H9 (cell line): ENCODE data around the gene P3R3URF. TPM values are rescaled to one million over a fixed set of nuclear protein-coding genes. Genes with fewer than 3 reads are reported as not detected.

Source experiments
- DNase-seq: peaks from one replicate; pipeline ENCODE4 v3.0.0-alpha.2; 2017
- H2AFZ ChIP-seq: one replicate; pipeline ENCODE4 v1.6.1; 2013; ENCODE audit warnings: mild to moderate bottlenecking, low read length, control low read depth, moderate library complexity
- H2AK5ac ChIP-seq: 2 replicates; pipeline ENCODE4 v1.6.1; 2013; ENCODE audit warnings: low read length, control low read depth, mixed read lengths; ENCODE audit not compliant: insufficient read length
- H2BK120ac ChIP-seq: one replicate; pipeline ENCODE4 v1.6.1; 2013; ENCODE audit warnings: low read depth, mild to moderate bottlenecking, low read length, control low read depth, inconsistent platforms; ENCODE audit not compliant: poor library complexity, severe bottlenecking
- H2BK12ac ChIP-seq: 2 replicates; pipeline ENCODE4 v1.6.1; 2013; ENCODE audit warnings: low read length, control low read depth, mixed read lengths, low read depth; ENCODE audit not compliant: insufficient read length
- H2BK15ac ChIP-seq: 2 replicates; pipeline ENCODE4 v1.6.1; 2013; ENCODE audit warnings: low read depth, low read length, control low read depth
- H2BK20ac ChIP-seq: one replicate; pipeline ENCODE4 v1.6.1; 2013; ENCODE audit warnings: low read depth, mild to moderate bottlenecking, low read length, control low read depth, inconsistent platforms; ENCODE audit not compliant: poor library complexity, severe bottlenecking
- H2BK5ac ChIP-seq: 2 replicates; pipeline ENCODE4 v1.6.1; 2013; ENCODE audit warnings: low read length, control low read depth, mixed read lengths; ENCODE audit not compliant: insufficient read length
- H3K14ac ChIP-seq: 2 replicates; pipeline ENCODE4 v1.6.1; 2013; ENCODE audit warnings: low read length, control low read depth; ENCODE audit not compliant: insufficient read depth
- H3K18ac ChIP-seq: 2 replicates; pipeline ENCODE4 v1.6.1; 2013; ENCODE audit warnings: low read depth, mild to moderate bottlenecking, mixed read lengths, low read length, control low read depth; ENCODE audit not compliant: insufficient read length
- H3K23ac ChIP-seq: 2 replicates; pipeline ENCODE4 v1.6.1; 2013; ENCODE audit warnings: low read length, control low read depth, mixed read lengths, low read depth; ENCODE audit not compliant: insufficient read length
- H3K23me2 ChIP-seq: 2 replicates; pipeline ENCODE4 v1.6.1; 2013; ENCODE audit warnings: low read depth, mild to moderate bottlenecking, mixed read lengths, low read length, control low read depth; ENCODE audit not compliant: insufficient read length, poor library complexity, severe bottlenecking
- H3K27ac ChIP-seq: 2 replicates; pipeline ENCODE4 v1.5.1; 2013; ENCODE audit warnings: low read length, control low read depth, mixed read lengths, low read depth; ENCODE audit not compliant: insufficient read length
- H3K27me3 ChIP-seq: 2 replicates; pipeline ENCODE4 v1.6.1; 2013; ENCODE audit warnings: low read length, control low read depth, inconsistent platforms; ENCODE audit not compliant: insufficient read depth
- H3K4ac ChIP-seq: 2 replicates; pipeline ENCODE4 v1.6.1; 2013; ENCODE audit warnings: low read depth, mild to moderate bottlenecking, control low read depth, inconsistent platforms, low read length, moderate library complexity
- H3K4me1 ChIP-seq: 2 replicates; pipeline ENCODE4 v1.6.1; 2013; ENCODE audit warnings: low read length, control low read depth, inconsistent platforms; ENCODE audit not compliant: insufficient read depth
- H3K4me2 ChIP-seq: 2 replicates; pipeline ENCODE4 v1.6.1; 2013; ENCODE audit warnings: low read length, control low read depth, mixed read lengths; ENCODE audit not compliant: insufficient read length, insufficient read depth
- H3K56ac ChIP-seq: 2 replicates; pipeline ENCODE4 v1.6.1; 2013; ENCODE audit warnings: low read depth, mild to moderate bottlenecking, mixed read lengths, low read length, control low read depth; ENCODE audit not compliant: insufficient read length
- H3K79me1 ChIP-seq: 2 replicates; pipeline ENCODE4 v1.6.1; 2013; ENCODE audit warnings: low read depth, mild to moderate bottlenecking, moderate library complexity, low read length, control low read depth, inconsistent platforms; ENCODE audit not compliant: insufficient read depth, poor library complexity, severe bottlenecking
- H3K79me2 ChIP-seq: 2 replicates; pipeline ENCODE4 v1.6.1; 2013; ENCODE audit warnings: low read length, control low read depth, inconsistent platforms; ENCODE audit not compliant: insufficient read depth
- H3K9ac ChIP-seq: 2 replicates; pipeline ENCODE4 v1.6.1; 2013; ENCODE audit warnings: low read length, control low read depth, mixed read lengths; ENCODE audit not compliant: insufficient read length; ENCODE audit errors: extremely low read depth
- H3K9me3 ChIP-seq: one replicate; pipeline ENCODE4 v1.6.1; 2013; ENCODE audit warnings: low read depth, low read length, inconsistent platforms; ENCODE audit not compliant: control insufficient read depth
- H3T11ph ChIP-seq: one replicate; pipeline ENCODE4 v1.6.1; 2013; ENCODE audit warnings: mild to moderate bottlenecking, low read length, control low read depth, inconsistent platforms
- H4K20me1 ChIP-seq: one replicate; pipeline ENCODE4 v1.6.1; 2013; ENCODE audit not compliant: control insufficient read depth, insufficient read length, insufficient read depth
- H4K5ac ChIP-seq: 2 replicates; pipeline ENCODE4 v1.6.1; 2013; ENCODE audit warnings: low read depth, mild to moderate bottlenecking, mixed read lengths, low read length, control low read depth; ENCODE audit not compliant: insufficient read length
- H4K8ac ChIP-seq: replicated peaks from 2 replicates; pipeline ENCODE4 v1.6.1; 2013; ENCODE audit warnings: low read length, control low read depth, mixed read lengths, low read depth; ENCODE audit not compliant: insufficient read length
- H4K91ac ChIP-seq: 2 replicates; pipeline ENCODE4 v1.6.1; 2013; ENCODE audit warnings: low read depth, mild to moderate bottlenecking, moderate library complexity, mixed read lengths, low read length, control low read depth; ENCODE audit not compliant: insufficient read length
- H3K27ac Mint-ChIP-seq, 3 experiments: 2 replicates in 2 of 3; 3 replicates in 1 of 3; pipeline ENCODE4 v1.8.0; 2020 to 2021; ENCODE audit warnings: mixed read lengths in 3 of 3, mild to moderate bottlenecking in 1 of 3, moderate library complexity in 1 of 3
- H3K27me3 Mint-ChIP-seq: 2 replicates; pipeline ENCODE4 v1.8.0; 2021; ENCODE audit warnings: low read depth, mild to moderate bottlenecking, moderate library complexity, mixed read lengths
- H3K36me3 Mint-ChIP-seq, 3 experiments: 2 replicates in 2 of 3; 3 replicates in 1 of 3; pipeline ENCODE4 v1.8.0; 2020 to 2021; ENCODE audit warnings: low read depth in 3 of 3, mixed read lengths in 3 of 3; ENCODE audit not compliant: insufficient read depth in 1 of 3
- H3K4me1 Mint-ChIP-seq, 2 experiments: 2 replicates each; pipeline ENCODE4 v1.8.0; 2020; ENCODE audit warnings: mixed read lengths in 2 of 2
- H3K4me3 Mint-ChIP-seq, 2 experiments: 2 replicates in 1 of 2; 3 replicates in 1 of 2; pipeline ENCODE4 v1.8.0; 2020 to 2021; ENCODE audit warnings: mild to moderate bottlenecking in 2 of 2, mixed read lengths in 2 of 2, moderate library complexity in 1 of 2
- H3K9me3 Mint-ChIP-seq, 2 experiments: 2 replicates in 1 of 2; 3 replicates in 1 of 2; pipeline ENCODE4 v1.8.0; 2020; ENCODE audit warnings: mild to moderate bottlenecking in 2 of 2, mixed read lengths in 2 of 2, moderate library complexity in 1 of 2
- CTCF ChIP-seq: fragments of 200-600 bp; sonication (generic); conservative IDR thresholded peaks from 3 replicates; pipeline ENCODE4 v1.8.0; 2021; ENCODE audit warnings: antibody characterized with exemption, mild to moderate bottlenecking
- WGBS: extraction: QIAGEN DNeasy Blood & Tissue Kit; methylation state at CpG from one replicate; pipeline ENCODE4 v1.1.7; 2013; ENCODE audit warnings: missing lambda C conversion rate, low lambda C conversion rate, mixed read lengths; ENCODE audit not compliant: insufficient read length; ENCODE audit errors: extremely low coverage; 5-methylcytosine and 5-hydroxymethylcytosine counted together
- total RNA-seq: library from RNA; stranded (reverse); gene quantifications from 2 replicates; pipeline ENCODE4 v1.2.1, GENCODE V29; 2021

Gene P3R3URF
- total RNA-seq, 1 experiment from 2014 or later, result not detected

GRCh38 chr1:46160212-46160611 lies 16.1 kb downstream of the P3R3URF start:
- no CpG with 5 or more reads among the region's 1 CpG for WGBS
- Histone ChIP-seq H4K20me1 (no peaks in the 10 kb centered on the region), H2BK5ac (no peak overlapping the region), H2BK20ac (no peak overlapping the region), H2BK120ac (no peak overlapping the region), H3T11ph (no peak overlapping the region), H3K9me3 (no peaks in the 10 kb centered on the region), H3K4ac (no peak overlapping the region), H3K27me3 (no peaks in the 10 kb centered on the region), H3K27ac (no peak overlapping the region), H3K79me2 (no peaks in the 10 kb centered on the region), H4K91ac (no peak overlapping the region), H3K4me1 (no peaks in the 10 kb centered on the region), H4K8ac (no peak overlapping the region), H3K4me2 (no peak overlapping the region), H2AFZ (no peak overlapping the region), H3K79me1 (no peaks in the 10 kb centered on the region), H2BK15ac (no peak overlapping the region), H3K14ac (no peak overlapping the region), H3K23ac (no peak overlapping the region), H3K9ac (no peak overlapping the region), H4K5ac (no peak overlapping the region), H2AK5ac (no peak overlapping the region), H3K23me2 (no peaks in the 10 kb centered on the region), H3K56ac (no peak overlapping the region), H3K18ac (no peak overlapping the region), H2BK12ac (no peak overlapping the region)
- no peak for TF ChIP-seq CTCF
- DNase-seq, result no peak
- Mint-ChIP-seq H3K4me3 (no peak overlapping the region), H3K9me3 (no peaks in the 10 kb centered on the region), H3K4me1 (no peaks in the 10 kb centered on the region), H3K27ac (no peak overlapping the region), H3K36me3 (no peaks in the 10 kb centered on the region), H3K27me3 (peaks cover 5% of the 10 kb centered on the region; the same call in 1 of the 2 replicates)
